GM21390 (cell line): ENCODE data around the gene MITF.

Experiments
- ATAC-seq: cut with Tn5 transposase; IDR thresholded peaks from one replicate; pipeline ENCODE4 v1.9.1; 2021; ENCODE audit not compliant: unreplicated experiment

MITF gene, protein sequence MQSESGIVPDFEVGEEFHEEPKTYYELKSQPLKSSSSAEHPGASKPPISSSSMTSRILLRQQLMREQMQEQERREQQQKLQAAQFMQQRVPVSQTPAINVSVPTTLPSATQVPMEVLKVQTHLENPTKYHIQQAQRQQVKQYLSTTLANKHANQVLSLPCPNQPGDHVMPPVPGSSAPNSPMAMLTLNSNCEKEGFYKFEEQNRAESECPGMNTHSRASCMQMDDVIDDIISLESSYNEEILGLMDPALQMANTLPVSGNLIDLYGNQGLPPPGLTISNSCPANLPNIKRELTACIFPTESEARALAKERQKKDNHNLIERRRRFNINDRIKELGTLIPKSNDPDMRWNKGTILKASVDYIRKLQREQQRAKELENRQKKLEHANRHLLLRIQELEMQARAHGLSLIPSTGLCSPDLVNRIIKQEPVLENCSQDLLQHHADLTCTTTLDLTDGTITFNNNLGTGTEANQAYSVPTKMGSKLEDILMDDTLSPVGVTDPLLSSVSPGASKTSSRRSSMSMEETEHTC

DNA sequence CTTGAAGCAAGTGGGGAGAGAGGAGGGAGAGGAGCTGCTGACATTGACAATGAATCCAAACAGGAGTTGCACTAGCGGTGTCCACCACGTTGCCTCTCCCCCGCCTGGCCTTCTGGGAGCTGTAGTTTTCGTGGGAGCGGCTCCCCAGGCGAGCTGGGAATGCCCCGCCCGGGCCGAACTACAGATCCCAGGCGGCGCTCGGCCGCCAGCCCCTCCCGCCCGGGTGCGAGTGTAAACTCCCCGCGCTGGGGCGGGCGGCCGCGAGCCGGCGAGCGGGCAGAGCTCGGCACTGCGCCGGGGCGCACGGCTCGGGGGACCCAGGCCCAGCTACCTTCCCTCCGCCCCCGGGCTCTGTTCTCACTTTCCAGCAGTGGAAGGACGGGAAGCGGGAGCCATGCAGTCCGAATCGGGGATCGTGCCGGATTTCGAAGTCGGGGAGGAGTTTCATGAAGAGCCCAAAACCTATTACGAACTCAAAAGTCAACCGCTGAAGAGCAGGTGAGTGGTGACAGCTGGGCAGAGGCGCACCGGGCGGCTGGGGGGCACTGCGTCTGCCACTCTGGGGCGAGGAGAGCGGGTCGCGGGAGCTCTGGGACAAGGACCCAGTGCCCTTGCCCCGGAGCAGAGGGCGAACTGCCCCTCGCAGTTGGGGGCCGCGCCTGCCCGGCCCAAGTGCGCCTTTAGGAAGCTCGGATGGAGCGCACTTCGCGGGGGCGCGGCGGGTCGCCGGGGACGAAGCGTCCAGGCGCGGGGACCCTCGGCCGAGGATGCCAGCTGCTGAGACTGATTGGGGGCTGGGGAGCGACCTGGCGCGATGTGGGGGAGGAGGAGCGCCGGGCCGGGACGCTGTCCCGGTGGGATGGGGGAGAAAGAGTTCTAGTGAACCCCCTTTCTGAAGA, at the start of gene MITF:
Gene MITF, plus strand, starts transcription at position 261 of the 899 bp plus-strand sequence. Its CDS starts 134 bp downstream, at position 395.
- ATAC-seq = peak; percentile 96

DNA sequence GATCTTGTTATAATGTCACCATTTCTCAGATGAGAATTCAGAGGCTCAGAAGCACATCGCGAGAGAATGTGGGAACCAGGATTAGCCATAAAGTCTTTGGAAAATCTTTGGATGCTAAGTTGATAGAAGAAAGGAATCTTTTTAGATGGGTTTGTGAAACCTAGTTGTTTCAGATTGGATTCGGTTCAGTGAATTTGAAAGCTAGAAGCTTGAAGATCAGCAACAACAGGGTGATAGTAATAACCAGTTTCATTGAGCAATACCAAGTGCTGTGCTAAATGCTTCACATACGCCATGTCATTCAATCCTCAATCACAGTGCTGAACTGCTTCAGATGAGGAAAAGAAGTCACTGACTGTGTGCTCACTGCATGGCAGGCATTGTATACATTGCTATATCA, 47.4 kb upstream of the MITF start:
- ATAC-seq = no peak

DNA sequence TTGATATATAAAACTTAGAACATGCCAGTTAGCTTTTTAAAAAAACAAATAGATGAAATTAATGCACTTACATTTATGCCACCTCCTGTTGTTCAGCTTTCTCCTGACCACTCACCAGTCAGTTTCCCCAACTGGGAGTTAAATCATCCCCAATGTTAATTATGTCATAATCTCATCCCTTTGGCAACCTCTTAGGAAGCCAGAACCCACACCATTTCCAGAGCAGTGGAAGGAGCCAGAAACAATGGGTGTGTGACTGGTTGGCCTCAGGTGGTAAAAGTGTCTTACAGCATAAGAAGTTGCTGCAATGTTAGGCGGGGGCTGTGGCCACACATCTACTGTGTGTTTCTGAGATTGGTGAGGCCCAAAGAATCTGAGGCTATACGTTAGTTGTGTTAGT, 46.5 kb upstream of the MITF start:
- no peak for ATAC-seq

DNA sequence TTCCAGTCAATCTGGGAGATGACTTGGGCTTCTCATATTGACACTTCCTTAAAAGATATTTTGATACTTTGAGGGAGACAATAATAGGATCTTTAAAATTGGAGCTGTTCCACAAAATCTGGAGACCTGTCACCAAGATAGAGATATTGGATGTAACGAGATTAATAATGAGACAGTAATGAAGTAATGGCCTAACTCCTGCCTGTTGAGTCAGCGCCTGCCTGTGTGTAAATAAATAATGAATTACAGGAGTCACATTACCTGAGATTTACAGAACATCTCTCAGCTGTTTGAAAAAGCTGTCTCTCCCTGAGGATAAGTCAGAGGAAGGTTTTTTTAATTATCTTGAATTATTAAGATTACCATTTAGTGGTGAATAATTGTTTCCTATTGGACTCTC, 43.8 kb upstream of the MITF start:
- ATAC-seq = no peak

DNA sequence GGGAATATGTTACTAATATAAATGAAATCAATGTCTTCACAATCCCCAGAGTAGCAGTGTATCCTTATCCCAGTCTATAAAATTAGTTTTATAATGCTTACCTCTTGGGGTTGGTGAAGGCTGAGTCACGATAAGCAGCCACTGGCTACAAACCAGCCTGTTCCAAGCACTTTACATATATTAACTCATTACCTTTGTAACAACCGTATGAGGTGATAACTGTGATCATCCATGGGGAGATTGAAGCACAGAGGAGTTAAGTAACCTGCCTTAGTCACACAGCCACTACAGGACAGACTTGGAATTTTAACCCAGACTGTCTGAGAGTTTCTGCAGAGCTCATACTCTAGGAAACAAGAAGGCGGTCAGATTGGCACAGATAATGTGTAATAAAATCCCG, 43.3 kb upstream of the MITF start:
- no peak for ATAC-seq

DNA sequence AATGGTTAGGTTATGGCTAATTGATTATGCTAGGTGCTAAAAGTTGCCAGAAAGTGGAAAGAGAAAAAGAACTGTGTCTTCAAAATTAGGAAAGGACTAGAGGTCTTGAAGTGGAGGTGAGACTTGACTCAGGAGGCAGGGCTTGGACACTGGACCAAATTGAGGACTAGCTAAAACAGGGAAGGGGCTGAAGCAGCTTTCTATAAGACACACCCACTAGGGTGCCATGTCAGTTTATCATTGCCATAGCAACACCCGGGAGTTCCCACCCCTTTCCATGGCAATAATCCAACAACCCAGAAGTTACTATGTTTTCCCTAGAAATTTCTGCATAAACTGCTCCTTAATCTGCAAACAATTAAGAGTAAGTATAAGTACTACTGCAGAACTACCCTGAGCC, 42.9 kb upstream of the MITF start:
- no peak for ATAC-seq

DNA sequence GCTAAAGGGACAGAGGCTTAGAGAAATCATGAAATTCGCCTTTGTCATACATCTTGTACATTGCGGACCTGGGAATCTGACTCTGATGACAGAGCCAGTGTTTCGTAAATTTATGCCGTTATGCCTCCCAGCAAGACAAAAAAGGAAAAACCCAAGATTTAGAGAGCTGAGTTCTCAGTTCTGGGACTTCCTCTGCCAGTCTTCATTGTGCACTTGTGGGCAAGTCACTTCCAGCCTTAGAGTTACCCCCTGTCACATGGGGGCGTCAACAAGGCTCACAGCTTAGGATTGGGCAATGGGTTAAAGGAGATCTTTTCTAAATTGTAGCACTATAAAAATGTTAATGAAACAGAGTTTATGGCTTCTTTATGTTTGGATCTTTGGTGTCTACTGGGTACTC, 41.9 kb upstream of the MITF start:
- no peak for ATAC-seq

DNA sequence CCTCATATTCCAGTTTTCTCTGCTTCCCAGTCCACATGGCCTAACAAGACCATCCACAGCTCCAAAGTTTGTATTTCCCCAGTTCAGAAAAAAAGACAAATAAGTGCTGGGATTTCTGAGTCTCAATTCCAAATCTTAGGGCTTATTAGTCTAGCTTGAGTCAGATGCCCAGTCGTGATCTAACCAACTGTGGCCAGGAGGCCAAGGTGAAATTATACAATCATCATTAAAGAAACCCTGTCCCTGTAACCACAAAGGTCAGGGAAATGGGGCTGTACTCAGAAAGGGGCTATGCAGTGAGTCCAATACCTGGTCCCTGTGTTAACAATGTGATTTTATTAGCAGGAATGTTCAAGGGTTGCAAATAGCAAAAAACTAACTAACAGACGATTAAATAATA, 40.5 kb upstream of the MITF start:
- no peak for ATAC-seq

DNA sequence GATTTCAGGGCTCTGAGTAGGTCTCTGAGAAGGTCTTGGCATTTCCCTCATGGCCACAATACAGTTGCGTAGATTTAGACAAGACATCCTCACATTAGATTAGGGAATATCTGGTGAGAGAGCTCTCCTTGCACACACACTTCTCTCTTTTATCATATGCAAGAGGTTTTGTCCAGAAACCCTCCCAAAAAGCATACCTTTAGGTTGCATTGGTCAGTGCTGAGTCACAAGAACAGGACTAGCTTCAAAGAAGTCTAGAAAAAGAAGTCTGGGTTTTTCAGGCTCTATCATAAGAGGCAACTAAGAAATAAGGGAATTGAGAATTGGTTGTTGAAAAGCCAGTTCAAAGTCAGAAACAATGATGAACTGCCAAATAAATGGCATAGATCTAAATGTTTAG, 40.1 kb upstream of the MITF start:
- ATAC-seq = no peak

DNA sequence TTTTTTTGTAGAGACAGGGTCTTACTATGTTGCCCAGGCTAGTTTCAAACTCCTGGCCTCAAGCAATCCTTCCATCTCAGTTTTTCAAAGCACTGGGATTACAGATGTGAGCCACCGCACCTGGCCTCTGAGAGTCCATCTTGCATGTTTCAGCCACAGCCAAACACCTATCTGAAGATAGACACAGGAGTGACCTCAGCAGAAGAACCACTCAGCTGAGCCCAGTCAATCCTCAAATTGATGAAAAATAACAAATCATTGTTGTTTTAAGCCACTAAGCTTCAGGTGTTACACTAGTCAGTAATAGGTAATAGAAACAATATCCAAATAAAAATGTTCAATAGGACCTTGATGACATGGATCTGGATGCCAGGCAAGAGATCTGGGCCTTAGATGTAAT, 38.3 kb upstream of the MITF start:
- ATAC-seq = no peak

DNA sequence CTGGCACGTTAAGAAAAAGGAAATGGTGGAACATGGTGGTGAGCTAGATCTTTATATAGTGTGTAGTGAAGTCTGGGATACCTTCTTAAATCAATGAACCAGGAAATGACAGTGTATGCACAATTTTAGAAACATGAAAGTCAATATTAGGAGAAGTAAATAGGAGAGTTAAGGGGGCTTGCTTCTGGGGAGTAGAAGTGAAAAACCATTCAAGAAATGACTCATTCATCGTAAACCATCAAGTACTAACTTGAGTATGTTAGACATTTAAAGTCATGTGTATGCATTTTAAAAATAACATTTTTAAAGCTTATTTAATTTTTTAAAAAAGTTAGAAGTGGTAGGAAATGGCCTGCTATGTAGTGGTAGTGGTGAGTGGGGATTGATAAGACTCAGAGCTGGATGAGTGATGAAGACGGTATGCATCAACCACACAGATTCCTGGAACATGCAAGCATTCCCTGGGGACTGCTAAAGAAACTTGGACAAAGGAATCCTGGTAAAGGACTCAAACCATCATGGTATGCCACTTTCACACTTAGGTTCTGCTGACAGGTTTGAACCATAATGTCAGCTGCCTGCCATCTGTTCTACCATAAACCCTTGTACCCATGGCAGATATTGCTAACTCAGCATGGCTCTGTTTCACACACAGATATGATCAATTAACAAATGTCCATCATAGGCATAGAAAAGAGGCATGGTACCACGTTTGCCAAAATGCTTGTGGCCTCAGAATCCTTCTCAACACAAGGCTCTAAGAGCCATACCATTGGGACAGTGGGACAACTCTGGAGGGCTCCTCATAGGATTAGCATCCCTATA, 28.9 kb upstream of the MITF start:
- no peak for ATAC-seq

DNA sequence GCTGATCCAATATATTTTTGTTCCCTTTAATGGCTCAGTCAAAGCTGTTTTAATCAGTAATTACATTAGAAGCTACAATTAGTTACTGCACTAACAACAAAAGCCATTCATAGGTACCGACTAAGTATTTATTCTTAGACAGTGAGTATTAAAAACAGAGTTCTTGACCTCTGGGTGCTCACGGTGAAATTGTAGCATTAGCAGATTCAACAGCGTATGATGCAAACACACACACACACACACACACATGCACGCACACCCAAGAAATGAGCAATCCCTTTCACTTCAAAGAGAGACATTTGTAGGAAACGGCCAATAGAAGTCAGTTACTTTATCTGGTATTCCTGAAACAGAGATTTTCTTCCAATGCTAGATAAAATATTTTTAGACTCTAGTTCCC, 27.0 kb upstream of the MITF start:
- no peak for ATAC-seq

DNA sequence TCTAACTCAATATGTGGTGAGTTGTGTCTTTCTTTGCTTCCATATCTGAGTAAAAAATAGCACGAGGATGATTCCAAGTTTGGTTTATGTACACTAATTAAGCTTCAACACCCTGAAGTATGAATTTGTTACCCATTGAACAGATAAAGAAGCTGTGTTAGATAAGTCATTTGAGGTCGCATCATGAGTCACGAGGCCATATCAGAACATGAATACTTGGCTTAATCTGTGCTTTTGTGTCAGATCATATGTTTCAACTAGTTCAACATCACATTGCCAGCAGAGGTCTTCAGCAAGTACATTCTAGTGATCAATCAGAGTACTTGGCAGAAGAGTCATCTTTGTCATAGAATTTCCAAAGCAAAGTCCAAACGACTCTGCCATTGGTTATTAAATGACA, 26.3 kb upstream of the MITF start:
- no peak for ATAC-seq

DNA sequence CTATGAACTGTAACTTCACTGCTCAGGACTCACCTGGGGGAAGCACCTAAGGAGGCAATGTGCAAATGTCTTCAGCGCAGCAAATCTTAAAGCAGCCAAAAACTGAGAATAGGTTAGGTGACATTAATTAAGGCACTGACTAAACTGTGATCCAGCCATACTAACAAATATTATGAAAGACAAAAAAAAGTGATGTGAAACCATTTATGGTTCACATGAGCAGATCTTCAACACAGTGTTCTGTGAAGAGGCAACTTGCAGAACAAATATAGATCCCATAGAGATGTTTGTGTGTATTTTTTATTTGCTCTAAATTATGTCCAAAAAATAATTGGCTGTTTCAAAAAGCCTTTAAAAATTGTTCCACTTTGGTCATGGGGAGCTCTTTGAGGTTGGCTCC, 24.1 kb upstream of the MITF start:
- ATAC-seq = no peak

DNA sequence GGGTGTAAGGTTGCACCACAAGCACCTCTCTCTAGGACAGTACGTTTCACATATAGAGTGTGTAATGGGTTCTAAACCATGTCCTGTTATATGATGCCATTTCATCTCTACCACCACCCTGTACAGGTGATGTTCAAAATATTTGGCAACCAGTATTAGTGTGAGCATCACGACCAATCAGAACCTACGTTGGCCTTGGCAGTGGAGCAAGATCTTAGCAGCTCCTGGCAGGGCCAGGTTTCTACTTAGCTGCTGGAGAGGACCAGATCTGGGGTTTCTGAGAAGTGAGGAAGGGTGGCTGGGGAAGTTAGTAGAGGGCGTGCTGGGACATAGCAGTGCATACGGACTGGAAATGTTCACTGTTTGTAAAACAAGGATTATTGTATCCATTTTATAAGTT, 23.1 kb upstream of the MITF start:
- ATAC-seq = no peak

DNA sequence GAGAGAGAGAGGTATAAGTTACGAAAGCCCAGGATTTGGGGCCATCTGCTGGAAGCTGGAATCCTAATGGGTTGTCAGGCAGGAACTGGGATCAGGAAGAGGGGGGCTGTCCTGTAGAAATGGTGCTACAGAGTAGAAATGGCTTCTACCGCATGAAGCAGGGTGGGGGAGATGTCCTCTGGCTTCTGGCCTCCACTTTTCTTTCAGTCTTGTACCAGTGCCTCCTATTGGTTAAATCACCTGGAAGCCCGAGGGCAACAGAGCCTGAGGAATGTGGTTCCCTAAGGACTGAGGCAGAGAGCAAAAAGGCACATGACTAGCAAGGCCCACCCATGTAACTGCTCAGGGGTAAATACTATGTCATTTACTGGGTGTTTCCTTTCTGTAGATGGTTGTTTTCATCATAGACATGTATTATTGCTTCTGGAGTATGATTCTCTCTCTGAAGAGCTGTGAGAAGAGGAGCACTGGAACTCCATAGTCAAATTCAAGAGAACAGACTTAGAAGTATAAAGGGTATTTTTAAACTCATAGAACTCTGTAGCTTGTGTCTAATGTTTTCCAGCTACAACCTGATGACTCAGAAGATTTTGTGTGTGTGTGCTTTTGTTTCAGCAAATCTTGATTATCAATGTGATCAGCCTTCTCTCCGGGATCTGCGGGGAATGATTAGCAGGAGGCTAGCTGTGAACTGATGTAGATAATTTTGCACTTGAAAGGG, 20.2 kb upstream of the MITF start:
- no peak for ATAC-seq

DNA sequence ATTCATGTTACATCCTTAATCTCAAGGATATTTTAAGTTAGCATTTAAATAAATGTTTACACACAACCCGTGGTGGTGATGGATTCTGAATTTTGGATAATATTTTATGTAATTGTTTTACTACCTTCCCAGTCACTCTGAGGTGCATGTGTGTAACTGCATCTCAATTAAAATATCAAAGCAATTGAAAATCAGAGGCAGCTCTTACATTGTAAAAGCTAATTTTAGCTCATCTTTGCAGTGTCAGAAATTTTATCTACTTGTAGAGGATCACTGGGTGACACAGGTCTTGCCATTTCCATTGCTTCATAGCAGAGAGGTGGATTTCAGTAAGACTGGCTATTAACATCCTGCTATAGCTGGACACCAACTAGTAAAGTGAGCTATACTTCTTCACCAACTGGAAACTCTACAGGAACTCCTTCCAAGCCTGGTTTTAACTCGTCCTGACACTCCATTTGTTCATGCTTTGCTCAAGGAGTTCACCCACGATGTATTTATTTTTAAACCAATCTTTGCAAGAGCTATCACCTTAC, 19.6 kb upstream of the MITF start:
- no peak for ATAC-seq

DNA sequence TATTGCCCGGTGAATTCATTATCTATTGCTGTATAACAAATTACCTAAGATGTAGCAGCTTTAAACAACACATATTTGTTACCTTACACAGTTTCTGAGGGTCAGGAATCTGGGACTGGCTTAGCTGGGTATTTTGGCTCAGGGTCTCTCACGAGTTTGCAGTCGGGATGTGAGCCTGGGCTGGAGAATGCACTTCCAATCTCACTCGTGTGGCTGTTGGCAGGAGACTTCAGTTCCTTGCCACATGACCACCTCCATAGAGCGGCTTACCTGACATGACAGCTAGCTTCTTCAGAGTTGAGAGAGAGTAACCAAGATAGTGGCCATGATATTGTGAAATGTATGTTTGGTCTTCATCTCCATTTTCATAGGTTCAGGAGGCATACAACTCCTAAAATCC, 18.4 kb upstream of the MITF start:
- ATAC-seq = no peak

DNA sequence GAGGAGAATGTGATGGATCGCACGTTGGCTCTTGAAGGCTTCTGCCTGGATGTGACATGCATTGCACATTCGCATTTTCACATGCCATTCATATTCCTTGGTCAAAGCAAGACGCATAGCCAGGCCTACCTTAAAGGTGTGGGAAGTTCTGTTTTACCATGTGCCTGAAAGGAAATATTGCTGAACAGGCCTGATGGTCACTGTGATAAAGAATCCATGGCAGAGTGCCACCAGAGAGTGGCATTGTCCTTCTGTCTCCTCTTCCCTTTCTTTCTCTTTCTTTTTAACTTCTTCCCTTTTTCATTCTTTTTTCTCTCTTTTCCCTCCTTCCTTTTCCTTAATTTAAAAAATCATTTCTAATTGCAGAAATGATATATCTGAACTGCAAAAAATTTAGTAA, 15.9 kb upstream of the MITF start:
- ATAC-seq = no peak

DNA sequence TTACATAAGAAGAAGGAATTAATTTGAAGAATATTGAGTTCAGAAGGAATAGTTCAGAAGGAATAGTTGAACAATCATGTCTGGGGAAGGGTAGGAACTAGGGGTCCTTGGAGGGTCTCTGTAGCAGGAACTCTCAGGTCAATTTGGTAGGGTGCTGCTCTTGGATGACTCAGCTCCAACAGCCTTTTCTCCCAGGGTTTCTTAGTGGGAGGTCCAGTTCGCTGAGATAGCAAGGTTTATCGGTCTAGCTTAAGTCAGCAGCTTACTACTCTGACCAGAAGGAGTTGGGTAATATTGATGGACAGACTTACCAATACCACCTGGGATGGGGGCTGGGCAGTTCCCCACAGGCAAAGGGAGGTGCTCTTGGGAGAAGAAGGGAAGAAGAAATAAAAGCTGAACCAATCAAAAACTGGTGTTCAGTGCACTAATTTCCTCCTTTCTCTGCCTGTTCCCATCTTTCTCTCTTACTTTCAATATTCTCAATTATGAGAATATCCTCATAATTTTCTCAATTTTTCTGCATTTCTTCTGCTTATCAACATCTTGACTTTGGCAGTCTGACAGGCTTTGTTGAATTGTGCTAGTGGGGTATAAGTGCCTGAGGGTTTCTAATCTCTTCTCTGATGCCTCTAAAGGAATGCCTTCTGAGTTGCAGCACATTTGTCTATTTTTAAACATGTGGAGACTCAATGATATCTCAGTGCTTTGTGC, 14.4 kb upstream of the MITF start:
- ATAC-seq = no peak
